Peyer's patch (tissue), 4 donors: ENCODE data around the gene SIRPG. TPM values are rescaled to one million over a fixed set of nuclear protein-coding genes. Genes with fewer than 3 reads are reported as not detected.
A peak's percentile ranks its signal among the peaks of the same experiment; 100 is the strongest.
"Not testable (repeated sequence)": the region's sequence is repeated elsewhere in the genome, so short reads cannot be mapped to it uniquely, and the experiment has no call there.

Experiments used
- DNase-seq, 3 donors: peaks; one replicate each; pipeline ENCODE4 v3.0.0-alpha.2; 2017 to 2019
- H3K27ac ChIP-seq, 4 donors: fragments of 200-600 bp; sonication (generic); one replicate each; pipeline ENCODE4 v1.5.1; 2016 to 2019
- H3K27me3 ChIP-seq, 2 donors: fragments of 200-600 bp; sonication (generic); one replicate each; pipeline ENCODE4 v1.5.1; 2019
- H3K36me3 ChIP-seq, 3 donors: fragments of 200-600 bp; sonication (generic); one replicate each; pipeline ENCODE4 v1.5.1; 2016 to 2019
- H3K4me1 ChIP-seq, 4 donors: fragments of 200-600 bp; sonication (generic); one replicate each; pipeline ENCODE4 v1.5.1; 2016 to 2019
- H3K4me3 ChIP-seq, 4 donors: fragments of 200-600 bp; sonication (generic); 1 replicate in 3 of 4; 2 replicates in 1 of 4; pipeline ENCODE4 v1.5.1; 2016 to 2019; ENCODE audit warnings: mild to moderate bottlenecking in 1 of 4
- H3K9me3 ChIP-seq, 4 donors: fragments of 200-600 bp; sonication (generic); one replicate each; pipeline ENCODE4 v1.5.1; 2016 to 2019; ENCODE audit warnings: mild to moderate bottlenecking in 1 of 4
- POLR2A ChIP-seq, 2 donors: fragments of 450-650 bp; IDR thresholded peaks; one replicate each; pipeline ENCODE4 v1.5.1; 2017; ENCODE audit warnings: antibody characterized with exemption in 2 of 2, mild to moderate bottlenecking in 2 of 2, moderate library complexity in 2 of 2
- total RNA-seq, 4 donors: library from RNA; depleted of rRNA; stranded (reverse); fragments of >200 nt; gene quantifications; one replicate each; pipeline ENCODE4 v1.1.0, GENCODE V29; 2016
- TF ChIP-seq, protein P1 (sequence below), 6 experiments: fragments of 450-650 bp in 4 of 6; fragments of 200-600 bp in 2 of 6; sonication (generic) in 1 of 6; IDR thresholded peaks; one replicate each; pipeline ENCODE4 v1.5.1; 2017 to 2019; ENCODE audit warnings: antibody characterized with exemption in 6 of 6, mild to moderate bottlenecking in 3 of 6, moderate library complexity in 1 of 6

SIRPG gene
- total RNA-seq, result 1 to 10 TPM; 1.8 to 5.8 (median 3.6) TPM

DNA sequence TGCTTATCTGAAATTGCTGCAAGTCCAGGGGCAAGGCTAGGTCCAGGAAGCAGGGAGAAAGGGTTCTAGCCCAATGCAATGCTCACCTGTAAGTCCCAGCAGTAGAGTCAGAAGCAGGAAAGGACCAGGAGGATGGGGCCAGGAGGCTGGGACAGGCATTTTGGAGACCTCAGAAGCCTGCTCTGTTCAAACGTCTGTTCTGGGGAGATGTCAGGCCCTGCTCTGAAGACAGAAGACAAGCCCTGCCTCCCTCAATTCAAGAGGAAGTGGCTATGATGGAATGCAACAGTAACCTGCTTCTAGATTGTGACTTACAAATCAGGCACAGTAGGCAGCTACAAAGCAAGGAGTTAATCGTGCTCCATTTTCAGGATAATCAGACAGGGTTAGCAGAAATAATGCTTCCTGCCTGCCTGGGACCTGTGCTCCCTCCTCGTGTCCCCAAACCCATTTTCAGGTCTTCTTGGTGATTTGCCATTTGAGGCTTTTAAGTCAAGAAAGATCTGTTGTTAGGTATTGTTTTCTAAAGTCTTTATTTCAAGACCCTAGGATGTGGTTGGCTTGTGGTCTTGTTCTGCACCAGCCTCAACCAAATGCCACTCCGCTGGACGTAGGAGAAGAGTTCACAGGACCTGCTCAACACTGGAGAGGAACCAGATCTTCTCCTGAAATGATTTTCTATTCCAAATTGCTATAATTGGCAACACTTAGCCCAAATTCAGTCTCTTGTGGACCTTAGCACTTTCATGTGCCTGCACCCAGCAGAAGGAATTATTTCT lies at the start of gene SIRPG:
TSS of gene SIRPG (minus strand) at position 224 of the 779 bp plus-strand sequence. CDS start at position 159, 65 bp downstream.
- DNase-seq, result peak in 2 of 3 donors; percentile 52 to 72
- TF ChIP-seq, protein P1, sequence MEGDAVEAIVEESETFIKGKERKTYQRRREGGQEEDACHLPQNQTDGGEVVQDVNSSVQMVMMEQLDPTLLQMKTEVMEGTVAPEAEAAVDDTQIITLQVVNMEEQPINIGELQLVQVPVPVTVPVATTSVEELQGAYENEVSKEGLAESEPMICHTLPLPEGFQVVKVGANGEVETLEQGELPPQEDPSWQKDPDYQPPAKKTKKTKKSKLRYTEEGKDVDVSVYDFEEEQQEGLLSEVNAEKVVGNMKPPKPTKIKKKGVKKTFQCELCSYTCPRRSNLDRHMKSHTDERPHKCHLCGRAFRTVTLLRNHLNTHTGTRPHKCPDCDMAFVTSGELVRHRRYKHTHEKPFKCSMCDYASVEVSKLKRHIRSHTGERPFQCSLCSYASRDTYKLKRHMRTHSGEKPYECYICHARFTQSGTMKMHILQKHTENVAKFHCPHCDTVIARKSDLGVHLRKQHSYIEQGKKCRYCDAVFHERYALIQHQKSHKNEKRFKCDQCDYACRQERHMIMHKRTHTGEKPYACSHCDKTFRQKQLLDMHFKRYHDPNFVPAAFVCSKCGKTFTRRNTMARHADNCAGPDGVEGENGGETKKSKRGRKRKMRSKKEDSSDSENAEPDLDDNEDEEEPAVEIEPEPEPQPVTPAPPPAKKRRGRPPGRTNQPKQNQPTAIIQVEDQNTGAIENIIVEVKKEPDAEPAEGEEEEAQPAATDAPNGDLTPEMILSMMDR (IDR thresholded peaks at IDR 0.05), result no peak
- TF ChIP-seq POLR2A (IDR thresholded peaks at IDR 0.05), result peak in 1 of 2 donors; percentile 17

DNA sequence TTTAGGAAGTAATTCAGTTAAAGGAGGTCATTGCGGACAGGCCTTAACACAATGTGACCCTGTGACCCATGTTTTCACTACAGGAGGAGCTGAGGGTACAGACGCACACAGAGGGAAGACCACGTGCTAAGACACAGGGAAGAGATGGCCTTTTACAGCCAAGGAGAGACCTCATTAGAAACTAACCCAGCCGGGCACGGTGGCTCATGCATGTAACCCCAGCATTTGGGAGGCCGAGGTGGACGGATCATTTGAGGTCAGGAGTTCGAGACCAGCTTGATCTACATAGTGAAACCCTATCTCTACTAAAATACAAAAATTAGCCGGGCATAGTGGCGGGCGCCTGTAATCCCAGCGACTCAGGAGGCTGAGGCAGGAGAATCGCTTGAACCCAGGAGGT lies 49.3 kb upstream of the SIRPG start:
- not testable (repeated sequence) for H3K4me3 ChIP-seq, H3K27ac ChIP-seq, H3K27me3 ChIP-seq, DNase-seq, H3K4me1 ChIP-seq, H3K9me3 ChIP-seq, H3K36me3 ChIP-seq

More for the DNA sequence above, at the start of gene SIRPG:
- peaks cover 0 to 5% (median 1%) of the 10 kb centered on the region in 4 donors for H3K4me1 ChIP-seq
- H3K27me3 ChIP-seq, result no peaks in the 10 kb centered on the region
- no peaks in the 10 kb centered on the region for H3K36me3 ChIP-seq
- peak within 1 kb of the TSS; percentile 54 to 72 (median 63) for H3K27ac ChIP-seq
- H3K9me3 ChIP-seq, result no peaks in the 10 kb centered on the region
- peak within 1 kb of the TSS; percentile 6 to 28 (median 26) for H3K4me3 ChIP-seq

DNA sequence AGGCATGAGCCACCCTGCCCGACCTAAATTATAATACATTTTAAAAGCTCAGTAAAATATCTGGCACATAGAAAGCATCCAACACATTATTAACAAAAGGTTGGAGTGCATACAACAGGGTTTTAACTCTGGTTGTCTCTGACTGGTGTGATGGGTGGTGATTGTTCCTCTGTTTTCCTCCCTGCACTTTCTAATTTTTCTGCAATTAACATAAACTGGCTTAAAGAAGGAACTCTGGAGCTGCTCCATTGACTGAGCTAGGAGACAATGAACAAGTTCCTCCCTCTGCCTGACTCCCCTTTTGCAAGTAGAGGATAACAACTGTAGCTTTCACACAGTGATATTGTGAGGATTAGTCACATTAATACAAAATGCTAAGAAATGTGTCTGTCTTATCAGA lies 48.5 kb upstream of the SIRPG start:
- DNase-seq, result no peak
- Histone ChIP-seq H3K4me3 (no peak overlapping the region), H3K9me3 (no peaks in the 10 kb centered on the region), H3K27ac (no peak overlapping the region), H3K27me3 (no peaks in the 10 kb centered on the region), H3K4me1 (peaks cover 0 to 9% (median 0%) of the 10 kb centered on the region in 4 donors), H3K36me3 (no peaks in the 10 kb centered on the region)
- TF ChIP-seq, protein P1 (IDR thresholded peaks at IDR 0.05), result no peak
- TF ChIP-seq POLR2A (IDR thresholded peaks at IDR 0.05), result no peak

DNA sequence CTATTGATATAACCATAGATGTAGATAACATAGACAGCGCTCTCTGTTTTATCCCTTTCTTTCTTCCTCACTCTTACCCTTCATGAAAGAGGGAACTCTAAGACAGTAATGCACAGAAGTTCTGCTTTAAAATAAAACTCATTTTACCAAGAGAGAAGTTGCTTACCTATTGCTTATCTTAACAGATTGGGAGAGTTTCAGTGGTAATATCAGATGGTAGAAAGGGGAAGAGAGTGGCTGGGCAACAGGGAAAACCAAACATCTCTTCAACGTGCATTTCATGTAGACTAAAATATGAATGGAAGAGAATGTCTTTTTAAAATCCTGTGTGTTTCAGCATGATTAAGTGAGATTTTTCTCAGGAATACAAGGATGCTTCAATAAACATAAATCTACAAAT lies 45.3 kb upstream of the SIRPG start:
- Histone ChIP-seq H3K9me3 (no peaks in the 10 kb centered on the region), H3K27ac (no peak overlapping the region), H3K36me3 (no peaks in the 10 kb centered on the region), H3K4me1 (peaks cover 0 to 4% (median 0%) of the 10 kb centered on the region in 4 donors), H3K27me3 (no peaks in the 10 kb centered on the region), H3K4me3 (no peak overlapping the region)
- TF ChIP-seq, protein P1 (IDR thresholded peaks at IDR 0.05), result no peak
- no peak for TF ChIP-seq POLR2A (IDR thresholded peaks at IDR 0.05)
- no peak for DNase-seq

DNA sequence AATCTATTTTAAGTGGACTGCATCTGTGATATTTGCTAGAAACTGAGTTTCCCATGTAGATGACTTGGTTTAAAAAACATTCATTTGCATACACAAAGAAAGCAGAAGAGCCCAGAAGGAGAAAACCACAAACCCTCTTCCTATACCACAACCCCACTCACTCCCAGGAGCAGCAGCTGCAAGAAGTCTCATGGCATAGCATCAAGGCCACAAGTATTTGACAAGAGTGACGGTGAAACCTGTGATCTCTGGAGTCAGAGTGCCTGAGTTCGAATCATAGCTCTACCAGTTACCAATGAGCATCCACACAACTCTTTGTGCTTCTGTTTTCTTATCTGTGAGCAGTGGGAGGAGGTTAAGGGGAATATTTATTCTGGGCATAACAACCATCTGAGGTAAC lies 44.7 kb upstream of the SIRPG start:
- H3K27me3 ChIP-seq, result no peaks in the 10 kb centered on the region
- TF ChIP-seq POLR2A (IDR thresholded peaks at IDR 0.05), result no peak
- TF ChIP-seq, protein P1 (IDR thresholded peaks at IDR 0.05), result no peak
- no peaks in the 10 kb centered on the region for H3K4me1 ChIP-seq
- H3K27ac ChIP-seq, result no peak overlapping the region
- H3K36me3 ChIP-seq, result no peaks in the 10 kb centered on the region
- no peaks in the 10 kb centered on the region for H3K9me3 ChIP-seq
- DNase-seq, result no peak
- H3K4me3 ChIP-seq, result no peak overlapping the region

DNA sequence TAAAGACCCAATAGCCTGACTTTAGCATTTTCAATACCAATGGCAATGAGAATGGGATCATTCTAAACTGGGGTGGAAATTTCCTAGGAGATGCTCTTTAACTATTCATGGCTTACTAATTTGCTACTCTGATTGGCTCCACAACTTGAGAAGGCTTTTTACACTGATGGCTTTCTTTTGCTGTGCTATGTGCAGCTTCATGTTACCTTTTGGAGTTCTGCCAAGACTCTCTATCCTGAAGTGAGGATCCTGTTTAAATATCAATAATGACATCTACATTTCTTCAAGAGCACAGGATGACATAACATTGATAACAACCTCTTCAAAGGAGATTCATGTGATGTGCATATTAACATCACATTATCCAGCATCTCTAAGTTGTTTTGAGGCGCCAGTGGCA lies 43.4 kb upstream of the SIRPG start:
- DNase-seq, result no peak
- no peaks in the 10 kb centered on the region for H3K36me3 ChIP-seq
- no peaks in the 10 kb centered on the region for H3K27me3 ChIP-seq
- no peak overlapping the region for H3K27ac ChIP-seq
- H3K4me3 ChIP-seq, result no peak overlapping the region
- no peaks in the 10 kb centered on the region for H3K9me3 ChIP-seq
- TF ChIP-seq, protein P1 (IDR thresholded peaks at IDR 0.05), result no peak
- TF ChIP-seq POLR2A (IDR thresholded peaks at IDR 0.05), result no peak
- no peaks in the 10 kb centered on the region for H3K4me1 ChIP-seq
